Measurements from ENCODE around the gene FOXP4.

FOXP4 gene, protein sequence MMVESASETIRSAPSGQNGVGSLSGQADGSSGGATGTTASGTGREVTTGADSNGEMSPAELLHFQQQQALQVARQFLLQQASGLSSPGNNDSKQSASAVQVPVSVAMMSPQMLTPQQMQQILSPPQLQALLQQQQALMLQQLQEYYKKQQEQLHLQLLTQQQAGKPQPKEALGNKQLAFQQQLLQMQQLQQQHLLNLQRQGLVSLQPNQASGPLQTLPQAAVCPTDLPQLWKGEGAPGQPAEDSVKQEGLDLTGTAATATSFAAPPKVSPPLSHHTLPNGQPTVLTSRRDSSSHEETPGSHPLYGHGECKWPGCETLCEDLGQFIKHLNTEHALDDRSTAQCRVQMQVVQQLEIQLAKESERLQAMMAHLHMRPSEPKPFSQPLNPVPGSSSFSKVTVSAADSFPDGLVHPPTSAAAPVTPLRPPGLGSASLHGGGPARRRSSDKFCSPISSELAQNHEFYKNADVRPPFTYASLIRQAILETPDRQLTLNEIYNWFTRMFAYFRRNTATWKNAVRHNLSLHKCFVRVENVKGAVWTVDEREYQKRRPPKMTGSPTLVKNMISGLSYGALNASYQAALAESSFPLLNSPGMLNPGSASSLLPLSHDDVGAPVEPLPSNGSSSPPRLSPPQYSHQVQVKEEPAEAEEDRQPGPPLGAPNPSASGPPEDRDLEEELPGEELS

GRCh38 chr6:41545703-41546474 is at the start of gene FOXP4:
Gene FOXP4, plus strand, starts transcription at chr6:41546381. Its CDS starts 19,380 bp downstream, at chr6:41565761.
- DNase-seq = peak; percentile 88 to 91

DNA sequence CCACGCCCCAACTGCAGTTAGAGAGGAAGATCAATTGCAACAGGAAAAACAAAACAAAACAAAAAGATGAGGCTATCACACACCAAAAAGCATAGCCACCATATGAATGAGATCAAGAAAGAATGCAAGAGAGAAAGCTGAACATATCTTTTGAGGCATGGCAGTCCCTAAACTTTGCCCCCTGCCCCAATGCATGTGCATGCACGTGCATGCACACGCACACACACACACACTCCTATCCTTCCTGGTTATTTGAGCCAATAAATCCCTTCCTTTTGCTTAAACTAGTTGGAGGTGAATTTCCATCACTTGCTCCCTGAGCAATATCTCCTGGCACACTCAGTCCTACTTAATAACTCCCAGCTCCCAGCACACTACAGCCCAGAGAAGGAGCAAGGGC is 48.6 kb upstream of the FOXP4 start:
- DNase-seq = no peak

- no peak for DNase-seq
Observed at GRCh38 chr6:41497994-41498393, 48.2 kb upstream of the FOXP4 start.

GRCh38 chr6:41498968-41499599 is 47.1 kb upstream of the FOXP4 start:
- no peak for DNase-seq

DNA sequence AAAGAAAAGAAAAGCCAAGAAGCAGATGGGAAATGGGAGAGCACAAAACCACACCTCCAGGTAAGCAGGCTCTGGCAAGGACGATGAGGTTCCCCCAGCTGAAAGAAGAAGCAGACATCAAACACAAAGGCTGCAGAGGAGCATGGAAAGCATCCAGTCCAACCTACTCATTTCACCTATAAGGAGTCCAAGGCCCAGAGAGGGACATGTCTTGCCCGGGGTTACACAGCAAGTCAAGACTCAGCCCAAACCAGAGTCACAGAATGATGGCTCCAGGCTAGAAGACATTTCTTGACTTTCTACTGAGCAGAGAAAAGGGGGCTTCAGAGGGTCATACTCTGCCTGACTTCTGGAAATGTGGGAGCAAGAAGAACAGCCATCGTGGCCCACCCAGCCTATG is 45.6 kb upstream of the FOXP4 start:
- no peak for DNase-seq

GRCh38 chr6:41502566-41502916 is 43.6 kb upstream of the FOXP4 start:
- no peak for DNase-seq

DNA sequence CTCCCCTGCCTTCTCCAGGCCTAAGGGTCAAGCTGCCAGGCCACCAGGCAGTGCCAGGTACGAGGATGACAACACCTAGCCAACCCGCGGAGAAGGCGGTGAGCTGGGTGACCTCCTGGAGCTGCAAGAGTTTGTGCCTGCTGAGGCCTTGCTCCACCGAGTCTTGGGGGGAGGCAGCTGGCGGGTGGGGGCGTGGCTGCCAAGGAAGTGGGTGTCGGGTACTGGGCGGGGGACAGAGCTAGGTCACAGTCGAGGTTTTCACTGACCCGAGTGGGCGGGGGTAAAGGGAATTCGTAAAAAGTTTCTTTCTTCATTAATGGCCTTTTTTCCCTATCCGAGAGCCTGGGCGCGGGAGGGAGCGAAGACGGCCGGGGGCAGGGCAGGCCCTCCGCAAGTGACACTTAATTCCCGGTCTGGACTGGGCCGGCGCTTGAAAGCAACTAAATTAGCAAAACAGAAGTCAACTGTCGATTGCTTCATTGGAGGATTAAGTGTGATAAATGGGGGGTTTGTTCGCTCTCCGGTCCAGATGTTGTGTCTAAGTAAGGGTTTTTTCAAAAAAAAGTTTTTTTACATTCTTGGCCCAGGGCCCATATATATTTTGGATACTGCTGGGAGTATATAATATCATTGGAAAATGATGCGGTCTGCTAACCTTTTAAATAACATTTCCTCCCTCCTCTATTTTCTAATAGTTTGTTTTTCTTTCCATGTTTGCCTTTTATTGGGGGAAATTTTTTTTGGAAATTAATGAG is 43.1 kb upstream of the FOXP4 start:
- no peak for DNase-seq

- DNase-seq = no peak
Observed at GRCh38 chr6:41503827-41504465, 42.2 kb upstream of the FOXP4 start.

DNA sequence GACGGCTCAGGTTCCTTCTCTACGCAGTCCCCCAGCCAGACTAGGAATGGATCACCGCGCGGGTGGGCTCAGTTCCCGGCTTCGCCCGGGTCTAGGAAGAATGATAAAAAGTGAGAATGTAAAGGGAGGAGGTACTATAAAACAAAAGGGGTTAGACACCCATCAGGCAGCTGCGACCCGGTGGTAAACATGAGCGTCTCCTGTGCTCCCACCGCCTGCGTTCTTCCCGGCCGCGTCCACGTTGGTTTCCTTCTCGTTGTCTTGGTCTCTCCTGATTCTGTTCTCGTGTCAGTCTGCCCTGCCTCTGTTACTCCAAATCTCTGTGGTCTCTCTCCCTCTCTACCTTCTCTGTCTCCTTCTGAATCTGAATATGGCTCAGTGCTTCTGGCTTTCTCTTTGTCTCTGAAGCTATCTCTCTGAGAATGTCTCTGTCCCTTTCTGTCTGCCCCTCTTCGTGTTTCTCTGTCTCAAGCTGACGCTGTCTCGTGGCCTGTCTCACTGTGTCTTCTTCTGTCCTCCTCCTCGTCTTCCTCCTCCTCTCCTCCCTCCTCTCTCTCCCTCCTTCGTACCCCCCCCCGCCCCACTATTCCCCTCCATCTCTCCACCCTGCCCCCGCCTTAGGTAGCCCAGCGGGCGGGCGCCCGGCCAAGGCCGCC is 41.6 kb upstream of the FOXP4 start:
- no peak for DNase-seq

DNA sequence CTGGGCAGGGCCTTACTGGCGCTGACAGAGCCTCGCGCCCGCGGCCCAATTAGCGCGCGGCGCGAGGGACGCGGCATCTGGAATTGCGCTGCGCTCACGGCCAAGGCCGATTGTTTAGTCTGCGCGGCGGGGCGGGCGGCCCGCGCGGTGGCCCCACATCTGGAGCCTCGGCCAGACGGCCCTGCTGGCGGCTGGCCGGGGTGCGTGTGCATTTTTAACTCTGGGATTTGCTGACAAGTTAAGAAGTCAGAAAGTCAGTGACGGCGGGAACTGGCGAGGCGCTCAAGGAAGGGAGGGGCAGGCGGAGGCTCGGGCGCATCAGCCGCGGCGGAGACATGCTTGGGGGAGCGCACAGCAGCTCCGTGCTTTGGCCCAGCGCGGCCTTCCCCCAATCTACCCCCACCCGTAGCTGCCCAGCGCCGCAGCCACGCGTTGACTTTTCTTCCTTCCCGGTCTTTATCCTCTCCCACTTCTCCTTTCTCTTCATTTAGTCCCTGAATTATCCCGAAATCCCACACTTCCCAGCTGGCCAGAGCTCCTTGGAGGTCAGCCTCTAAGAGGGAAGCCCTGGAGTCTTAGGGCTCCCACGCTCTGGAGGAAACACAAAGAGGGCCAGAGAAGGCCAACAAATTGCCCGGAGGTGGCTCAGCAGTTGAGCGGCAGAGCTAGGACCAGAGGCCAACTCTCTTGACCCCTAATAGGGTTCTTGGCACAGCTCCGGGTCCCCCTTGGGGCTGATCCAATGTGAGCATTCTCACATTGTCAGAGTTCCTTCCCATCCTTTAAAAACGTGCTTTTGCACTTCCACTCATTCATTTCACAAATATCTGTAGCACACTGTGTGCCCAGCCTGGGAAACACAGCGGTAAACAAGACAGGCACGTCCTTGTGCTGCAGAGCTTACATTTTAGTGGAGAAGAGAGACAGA is 40.8 kb upstream of the FOXP4 start:
- no peak for DNase-seq

DNA sequence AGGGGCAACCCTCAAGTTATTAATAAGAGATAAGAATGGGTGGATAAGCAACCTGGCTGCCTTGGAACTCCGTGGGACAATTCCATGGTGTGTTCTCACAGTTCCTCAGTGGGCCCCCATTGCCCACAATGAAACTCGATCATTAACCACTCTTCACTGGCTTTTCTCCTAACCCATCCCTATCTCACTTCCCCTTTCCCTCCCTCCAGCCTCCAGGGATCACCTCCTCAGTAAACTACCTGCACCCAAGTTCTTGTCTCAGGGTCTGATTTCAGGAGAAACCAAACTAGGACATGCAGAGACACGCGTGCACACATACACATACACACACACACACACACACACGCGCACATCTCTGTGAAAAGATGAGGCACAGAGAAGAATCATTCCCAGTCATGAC is 37.7 kb upstream of the FOXP4 start:
- DNase-seq = no peak

GRCh38 chr6:41509580-41509979 is 36.6 kb upstream of the FOXP4 start:
- no peak for DNase-seq

GRCh38 chr6:41511443-41512060 is 34.6 kb upstream of the FOXP4 start:
- no peak for DNase-seq

- no peak for DNase-seq
Observed at GRCh38 chr6:41512146-41512701, 34.0 kb upstream of the FOXP4 start.

DNA sequence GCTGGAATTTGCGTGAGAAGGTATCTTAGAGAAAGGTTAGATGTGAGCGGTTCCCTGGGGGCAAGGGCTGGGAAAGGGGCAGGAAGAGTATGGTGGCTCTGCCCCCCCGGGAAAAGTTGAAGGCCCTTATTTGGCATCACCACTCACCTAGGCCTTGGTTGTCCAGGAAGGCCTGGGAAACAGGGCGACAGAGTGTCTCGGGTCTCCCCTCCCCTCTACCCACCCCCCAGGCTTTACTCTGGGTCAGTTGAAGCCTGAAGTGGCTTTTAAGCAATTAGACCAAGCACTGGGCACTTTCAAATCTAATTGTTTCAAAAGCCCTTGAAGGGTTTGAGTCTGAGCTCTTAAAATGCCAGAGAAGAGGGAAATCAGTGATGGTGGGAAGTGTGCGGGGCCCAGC is 30.2 kb upstream of the FOXP4 start:
- no peak for DNase-seq

GRCh38 chr6:41518118-41518517 is 28.1 kb upstream of the FOXP4 start:
- DNase-seq = no peak

DNA sequence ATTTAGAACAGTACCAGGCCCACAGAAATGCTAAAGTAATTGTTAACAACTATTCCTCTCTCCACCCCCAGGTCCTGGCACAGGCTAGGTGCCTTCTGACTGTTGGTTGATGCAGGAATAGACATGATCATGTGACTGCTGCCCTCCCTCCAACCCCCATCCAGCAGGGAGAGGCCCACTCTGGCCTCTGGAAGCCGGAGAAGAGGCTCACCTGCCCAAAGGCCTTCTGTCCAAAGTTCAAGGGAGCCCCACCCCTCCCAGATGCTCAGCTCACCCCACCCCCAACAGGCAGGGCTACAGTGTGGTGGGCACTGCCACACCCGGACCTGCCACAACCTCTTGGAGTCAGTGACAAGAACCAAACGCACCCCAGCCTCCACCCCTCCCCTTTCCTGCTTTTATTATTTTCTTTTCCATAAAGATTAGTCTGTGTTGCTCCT is 26.9 kb upstream of the FOXP4 start:
- DNase-seq = no peak

GRCh38 chr6:41519745-41520699 is 26.2 kb upstream of the FOXP4 start:
- no peak for DNase-seq

Data from SHP77 (cell line).